ENCODE data around the gene YAF2. TPM values are rescaled to one million over a fixed set of nuclear protein-coding genes. Genes with fewer than 3 reads are reported as not detected.
"Not testable (repeated sequence)": the region's sequence is repeated elsewhere in the genome, so short reads cannot be mapped to it uniquely, and the experiment has no call there.

YAF2 gene
- total RNA-seq, 2 donors from 2014 or later, result 40.8 to 55.3 TPM

- no peak for DNase-seq (ENCODE audit: low spot score)
- intact Hi-C loops (cut with DNase I), result no loop called here
Measured at GRCh38 chr12:42208574-42208973, 29.5 kb downstream of the YAF2 start.

GRCh38 chr12:42204819-42205218 is 33.2 kb downstream of the YAF2 start:
- intact Hi-C loops (cut with DNase I), result no loop called here
- DNase-seq (ENCODE audit: low spot score), result no peak

DNA sequence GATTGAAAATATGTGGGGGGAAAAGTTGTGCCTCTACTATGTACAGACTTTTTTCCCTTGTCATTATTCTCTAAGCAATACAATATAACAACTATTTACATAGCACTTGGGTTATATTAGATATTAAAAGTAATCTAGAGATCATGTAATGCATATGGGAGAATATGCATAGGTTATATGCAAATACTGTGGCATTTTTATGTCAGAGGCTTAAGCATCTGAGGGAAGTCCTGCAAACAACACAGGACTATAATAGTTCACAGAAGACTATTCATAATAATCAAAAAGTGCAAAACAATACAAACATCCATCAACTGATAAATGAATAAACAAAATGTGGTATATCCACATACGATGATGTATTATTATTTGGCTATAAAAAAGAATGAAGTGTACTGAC is 33.7 kb downstream of the YAF2 start:
- intact Hi-C loops (cut with DNase I), result no loop called here
- DNase-seq (ENCODE audit: low spot score), result no peak

DNA sequence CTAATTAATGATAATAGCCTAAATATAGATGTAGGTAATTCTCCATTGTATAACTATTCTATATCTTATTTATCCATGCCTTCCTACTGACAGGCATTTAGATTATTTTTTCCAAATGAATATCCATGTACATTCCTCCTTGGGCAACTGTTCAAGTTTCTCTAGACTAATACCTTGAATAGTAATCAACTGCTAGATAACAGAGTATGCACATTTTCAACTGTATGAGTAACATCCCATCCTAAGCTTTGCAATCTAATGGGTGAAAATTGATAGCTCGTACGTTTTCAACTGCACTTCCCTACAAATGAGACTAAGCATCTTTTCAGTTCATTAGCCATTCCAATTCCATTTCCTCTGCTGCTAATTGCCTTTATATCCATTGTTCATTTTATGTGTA is 37.0 kb downstream of the YAF2 start:
- intact Hi-C loops (cut with DNase I), result no loop called here

GRCh38 chr12:42199007-42199406 is 39.0 kb downstream of the YAF2 start:
- no peak for DNase-seq (ENCODE audit: low spot score)
- intact Hi-C loops (cut with DNase I), result no loop called here

More for the DNA sequence above, 37.0 kb downstream of the YAF2 start:
- DNase-seq (ENCODE audit: low spot score), result no peak

DNA sequence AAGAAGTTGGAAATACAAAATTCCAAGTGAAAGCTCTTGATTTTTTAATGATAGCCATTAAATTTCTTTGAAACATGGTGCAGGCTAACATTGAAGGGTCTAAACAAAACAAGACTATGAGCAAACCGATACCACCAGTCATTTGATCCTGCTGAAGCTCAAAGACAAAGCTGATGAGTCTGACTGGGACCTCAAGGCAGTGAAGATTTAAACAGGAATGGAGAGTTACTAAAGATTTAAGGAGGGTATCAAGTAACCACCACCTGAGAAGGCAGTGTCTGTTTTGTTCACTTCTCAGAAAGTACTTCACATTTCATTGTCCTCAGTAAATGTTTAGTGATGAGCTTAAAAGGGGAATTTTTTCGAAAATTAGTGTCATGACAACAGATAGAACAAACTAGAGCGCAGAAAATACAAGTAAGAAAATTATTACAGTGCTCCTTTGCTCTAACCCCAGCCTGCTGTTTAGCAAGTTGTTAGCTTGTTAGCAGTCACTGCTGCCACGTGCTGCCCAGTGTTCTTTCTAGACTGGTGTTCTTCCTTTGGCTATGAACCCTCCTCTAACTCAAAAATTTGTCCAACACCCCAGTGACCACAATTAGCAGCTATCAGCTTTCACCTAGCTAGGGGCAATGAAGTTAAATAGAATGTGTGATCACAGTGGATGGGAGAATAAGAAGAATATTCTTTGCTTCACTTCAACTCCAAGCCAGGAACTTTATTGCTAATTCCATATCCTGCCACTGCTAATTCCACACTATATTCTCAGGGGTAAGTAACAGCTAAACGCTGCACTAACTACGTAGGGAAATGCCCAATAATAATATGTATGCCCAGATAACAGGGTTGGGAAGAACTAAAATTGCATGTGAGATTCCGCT is 41.1 kb downstream of the YAF2 start:
- intact Hi-C loops (cut with DNase I), result no loop called here
- no peak for DNase-seq (ENCODE audit: low spot score)

DNA sequence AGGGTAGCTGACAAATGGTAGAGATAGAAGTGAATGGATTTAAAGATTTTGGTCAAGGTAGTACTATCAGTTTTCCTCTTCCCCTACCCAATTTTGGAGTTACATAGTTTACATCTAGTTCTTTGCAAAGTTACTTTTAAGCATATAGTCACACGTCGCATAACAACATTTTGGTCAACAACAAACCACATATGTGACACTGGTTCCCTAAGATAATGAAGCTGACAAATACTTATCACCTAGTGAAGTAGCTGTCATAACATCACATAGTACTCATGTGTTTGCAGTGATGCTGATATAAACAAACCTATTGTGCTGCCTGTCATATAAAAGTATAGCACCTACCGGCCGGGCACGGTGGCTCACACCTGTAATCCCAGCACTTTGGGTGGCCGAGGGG is 45.4 kb downstream of the YAF2 start:
- intact Hi-C loops (cut with DNase I), result no loop called here
- DNase-seq (ENCODE audit: low spot score), result no peak

GRCh38 chr12:42192258-42192657 is 45.8 kb downstream of the YAF2 start:
- DNase-seq (ENCODE audit: low spot score), result no peak
- intact Hi-C loops (cut with DNase I), result no loop called here

DNA sequence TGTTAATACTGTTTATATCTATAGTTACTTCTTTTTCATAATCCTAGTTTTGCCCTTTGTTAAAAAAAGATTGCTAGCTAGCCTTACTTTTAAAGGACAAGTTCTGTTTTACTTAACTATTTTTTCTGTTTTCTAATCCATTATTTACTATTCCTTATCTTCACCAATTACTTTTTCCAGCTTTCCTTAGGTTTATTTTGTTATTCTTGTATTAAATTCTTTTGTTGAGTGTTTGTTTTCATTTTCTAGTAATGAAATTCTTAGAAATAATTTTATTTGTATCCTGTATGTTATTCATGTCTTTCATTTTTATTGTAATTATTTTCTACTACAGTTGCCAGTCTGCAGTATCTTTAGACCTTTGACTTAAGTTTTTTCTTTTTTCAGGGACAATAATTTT is 47.7 kb downstream of the YAF2 start:
- no peak for DNase-seq (ENCODE audit: low spot score)
- intact Hi-C loops (cut with DNase I), result no loop called here

DNA sequence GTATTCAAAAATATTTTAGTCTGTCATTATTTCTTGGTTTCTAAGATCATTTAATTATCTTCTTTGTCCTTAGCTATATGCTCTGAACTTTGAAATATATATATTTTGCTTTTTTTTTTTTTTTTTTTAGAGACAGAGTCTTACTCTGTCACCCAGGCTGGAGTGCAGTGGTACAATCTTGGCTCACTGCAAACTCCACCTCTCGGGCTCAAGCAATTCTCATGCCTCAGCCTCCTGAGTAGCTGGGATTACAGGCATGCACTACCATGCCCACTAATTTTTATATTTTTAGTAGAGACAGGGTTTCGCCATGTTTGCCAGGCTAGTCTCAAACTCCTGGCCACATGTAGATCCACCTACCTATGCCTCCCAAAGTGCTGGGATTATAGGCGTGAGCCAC is 49.8 kb downstream of the YAF2 start:
- DNase-seq (ENCODE audit: low spot score); intact Hi-C loops (cut with DNase I): not testable (repeated sequence)

- intact Hi-C loops (cut with DNase I), result no loop called here
- no peak for DNase-seq (ENCODE audit: low spot score)
Measured at GRCh38 chr12:42187799-42188198, 50.2 kb downstream of the YAF2 start.

DNA sequence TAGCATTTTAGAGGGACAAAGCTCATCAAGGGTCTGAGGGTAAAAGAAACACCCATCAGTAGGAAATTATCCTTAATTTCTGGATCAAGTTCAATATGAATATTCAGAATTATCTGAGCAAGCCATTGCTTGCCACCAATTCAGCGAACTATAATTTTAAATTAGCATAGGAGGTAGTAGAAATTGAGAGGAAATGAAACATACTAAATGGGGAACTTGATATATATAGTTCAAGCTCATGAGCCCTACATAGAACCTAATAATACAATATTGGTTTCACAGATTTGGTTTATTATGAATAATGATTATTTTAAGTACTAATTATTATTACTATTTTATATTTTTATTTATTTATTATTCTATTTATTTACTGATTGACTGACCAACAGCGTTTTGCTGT is 51.3 kb downstream of the YAF2 start:
- intact Hi-C loops (cut with DNase I), result no loop called here
- no peak for DNase-seq (ENCODE audit: low spot score)

DNA sequence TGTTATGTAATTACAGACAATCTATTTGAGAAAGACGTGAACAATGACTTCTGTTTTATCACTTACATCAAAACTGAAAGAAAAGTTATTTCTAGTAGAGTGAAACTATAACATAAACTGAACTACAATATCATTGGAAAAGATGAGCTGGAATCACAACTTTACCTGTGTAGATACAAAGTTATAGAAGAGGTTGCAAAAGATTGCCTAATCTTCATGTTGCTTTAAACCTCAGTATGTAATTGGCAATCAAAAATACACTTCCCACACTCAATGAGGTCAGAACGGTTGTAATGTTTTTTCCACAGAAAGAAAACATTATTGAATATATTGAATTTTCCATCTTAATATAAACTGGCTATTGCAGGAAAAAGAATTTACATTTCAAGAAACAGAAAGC is 55.7 kb downstream of the YAF2 start:
- no peak for DNase-seq (ENCODE audit: low spot score)
- intact Hi-C loops (cut with DNase I), result no loop called here

GRCh38 chr12:42180990-42181596 is 57.0 kb downstream of the YAF2 start:
- DNase-seq (ENCODE audit: low spot score), result no peak
- intact Hi-C loops (cut with DNase I), result no loop called here

DNA sequence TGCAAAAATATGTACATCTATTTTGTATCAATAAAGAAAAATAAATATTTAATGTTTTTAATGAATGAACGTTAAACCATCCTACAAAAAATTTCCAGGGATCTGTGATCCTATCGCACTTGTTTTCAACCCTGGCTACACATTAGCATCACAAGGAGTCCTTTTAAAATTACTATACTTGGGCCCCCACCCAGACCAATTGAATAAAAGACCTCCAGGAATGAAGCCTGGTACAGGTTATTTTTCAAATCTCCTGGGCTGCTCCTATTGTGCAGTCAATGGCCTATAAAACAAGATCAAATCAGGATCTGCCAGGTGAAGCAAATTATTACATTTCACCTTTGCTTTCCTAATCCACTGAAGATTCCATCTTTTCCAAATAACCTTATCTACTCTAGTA is 59.9 kb downstream of the YAF2 start:
- intact Hi-C loops (cut with DNase I), result no loop called here
- DNase-seq (ENCODE audit: low spot score), result no peak

DNA sequence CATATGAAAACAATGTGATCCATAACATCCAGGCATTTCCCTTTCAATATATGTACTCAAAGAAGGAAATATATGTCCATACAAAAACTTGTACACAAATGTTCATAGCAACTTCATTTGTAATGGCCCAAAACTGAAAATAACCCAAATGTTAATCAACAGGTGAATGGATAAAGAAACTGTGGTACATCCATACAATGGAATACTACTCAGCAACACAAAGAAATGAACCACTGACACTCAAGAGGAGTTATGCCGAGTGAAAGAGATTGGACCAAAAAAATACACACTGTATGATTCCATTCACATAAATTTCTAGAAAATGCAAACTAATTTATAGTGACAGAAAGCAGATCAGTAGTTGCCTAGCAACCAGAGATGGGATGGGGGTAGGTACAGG is 63.1 kb downstream of the YAF2 start:
- DNase-seq (ENCODE audit: low spot score), result no peak
- intact Hi-C loops (cut with DNase I), result no loop called here

DNA sequence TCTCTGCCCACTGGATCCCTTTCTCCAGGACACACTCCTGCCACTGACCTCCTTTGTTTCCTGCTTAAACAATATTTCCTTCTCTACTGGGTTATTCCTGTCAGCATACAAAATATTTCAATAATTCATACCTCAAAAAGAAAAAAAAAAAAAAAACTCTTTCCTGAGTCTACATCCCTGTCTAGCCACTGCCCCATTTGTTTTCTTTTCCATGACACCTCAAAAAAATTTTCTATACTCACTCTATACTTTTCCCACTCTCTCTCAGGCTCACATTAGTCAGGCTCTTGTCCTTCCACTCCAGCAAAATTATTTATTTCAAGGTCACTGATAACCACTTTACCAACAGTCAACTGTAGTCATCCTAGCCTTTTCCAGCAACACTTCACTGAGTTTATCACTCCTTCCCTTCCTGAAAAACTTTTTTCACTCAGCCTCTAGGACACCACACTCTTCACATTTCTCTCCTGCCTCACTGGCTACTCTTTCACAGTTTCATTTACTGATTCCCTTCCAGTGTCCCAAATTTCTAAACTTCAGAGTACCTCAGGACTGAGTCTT is 64.0 kb downstream of the YAF2 start:
- DNase-seq (ENCODE audit: low spot score), result no peak
- intact Hi-C loops (cut with DNase I), result no loop called here

- intact Hi-C loops (cut with DNase I), result no loop called here
Measured at GRCh38 chr12:42172441-42173210, 65.4 kb downstream of the YAF2 start.

GRCh38 chr12:42167711-42168110 is 70.3 kb downstream of the YAF2 start:
- no peak for DNase-seq (ENCODE audit: low spot score)
- intact Hi-C loops (cut with DNase I), result no loop called here

More at GRCh38 chr12:42172441-42173210, 65.4 kb downstream of the YAF2 start:
- DNase-seq (ENCODE audit: low spot score), result no peak

DNA sequence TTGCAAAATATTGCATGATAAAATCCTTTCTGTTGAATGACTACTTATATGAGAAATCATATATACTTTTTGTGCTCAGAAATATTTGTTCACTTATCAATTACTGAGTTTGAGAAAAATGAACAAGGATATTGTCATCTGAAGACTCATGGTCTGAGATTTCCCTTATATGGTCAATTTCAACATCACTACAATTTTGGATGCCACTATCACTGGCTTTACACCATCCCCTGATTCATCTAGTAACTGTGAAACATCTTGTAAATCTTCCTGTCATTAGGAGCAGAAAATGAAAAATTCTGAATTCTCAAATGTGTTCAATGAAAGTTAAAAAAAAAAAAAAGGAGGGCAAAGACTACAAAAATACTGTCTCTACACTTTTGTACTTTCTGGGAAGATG is 71.5 kb downstream of the YAF2 start:
- no peak for DNase-seq (ENCODE audit: low spot score)
- intact Hi-C loops (cut with DNase I), result no loop called here
